Lung (tissue), 12 donors: ENCODE results near the gene SLC2A8. TPM values are rescaled to one million over a fixed set of nuclear protein-coding genes. Genes with fewer than 3 reads are reported as not detected.

ENCODE experiments used
- ATAC-seq: fragments of 200-7000 bp; cut with Tn5 transposase; one replicate; pipeline ENCODE4 v1.9.1; 2020; ENCODE audit warnings: moderate number of reproducible peaks; ENCODE audit not compliant: insufficient read depth, low FRiP score
- DNase-seq, 3 donors: peaks; one replicate each; pipeline ENCODE4 v3.0.0-alpha.2; 2013 to 2017
- H3K27ac ChIP-seq, 2 donors: one replicate each; pipeline ENCODE4 v1.5.1; 2013; ENCODE audit warnings: mild to moderate bottlenecking in 2 of 2, moderate library complexity in 2 of 2, control low read depth in 1 of 2, inconsistent platforms in 1 of 2, low read depth in 1 of 2, low read length in 1 of 2
- H3K27me3 ChIP-seq, 3 donors: one replicate each; pipeline ENCODE4 v1.5.1; 2013; ENCODE audit warnings: low read length in 2 of 3; ENCODE audit not compliant: control insufficient read depth in 3 of 3, insufficient read depth in 3 of 3
- H3K36me3 ChIP-seq, 4 donors: one replicate each; pipeline ENCODE4 v1.5.1; 2013; ENCODE audit warnings: low read length in 4 of 4, mild to moderate bottlenecking in 1 of 4, moderate library complexity in 1 of 4; ENCODE audit not compliant: control insufficient read depth in 4 of 4, insufficient read depth in 4 of 4
- H3K4me1 ChIP-seq, 5 donors: one replicate each; pipeline ENCODE4 v1.5.1; 2013; ENCODE audit warnings: low read length in 5 of 5, mild to moderate bottlenecking in 2 of 5, moderate library complexity in 1 of 5; ENCODE audit not compliant: control insufficient read depth in 5 of 5, insufficient read depth in 5 of 5
- H3K4me3 ChIP-seq: one replicate; pipeline ENCODE4 v1.5.1; 2013; ENCODE audit warnings: mild to moderate bottlenecking, control low read depth, moderate library complexity
- H3K9ac ChIP-seq, 2 donors: one replicate each; pipeline ENCODE4 v1.5.1; 2013; ENCODE audit warnings: low read length in 2 of 2, control low read depth in 1 of 2; ENCODE audit not compliant: insufficient read depth in 1 of 2
- H3K9me3 ChIP-seq, 4 donors: one replicate each; pipeline ENCODE4 v1.5.1; 2013; ENCODE audit warnings: low read length in 3 of 4, mild to moderate bottlenecking in 1 of 4, moderate library complexity in 1 of 4; ENCODE audit not compliant: control insufficient read depth in 4 of 4, insufficient read depth in 3 of 4
- CTCF ChIP-seq: IDR thresholded peaks from 2 replicates; pipeline ENCODE4 v1.5.1; 2012; ENCODE audit warnings: mild to moderate bottlenecking; ENCODE audit errors: control extremely low read depth, extremely low read depth
- WGBS, 2 donors: extraction: QIAGEN DNeasy Blood & Tissue Kit; methylation state at CpG; one replicate each; pipeline ENCODE4 v1.1.7; 2013; 5-methylcytosine and 5-hydroxymethylcytosine counted together
- polyA plus RNA-seq, 2 donors: library from polyadenylated mRNA; stranded (reverse); fragments of 200-250 nt; gene quantifications; one replicate each; pipeline ENCODE4 v1.2.1, GENCODE V29; 2013
- total RNA-seq, 2 donors: library from RNA; depleted of rRNA in 1 of 2; stranded (reverse); fragments of >200 nt in 1 of 2; gene quantifications; one replicate each; pipeline ENCODE4 v1.2.1, GENCODE V29; 2014 to 2021
- donor health status: control.
- donor health status: control.
- donor health status: Bipolar disorder and iron deficiency.
- donor health status: healthy.
- donor health status: DM: yes; HTN: yes; CAD: no.

SLC2A8 gene
- total and polyA plus RNA-seq, 4 donors, result 8.9 to 18.8 (median 16.3) TPM

DNA sequence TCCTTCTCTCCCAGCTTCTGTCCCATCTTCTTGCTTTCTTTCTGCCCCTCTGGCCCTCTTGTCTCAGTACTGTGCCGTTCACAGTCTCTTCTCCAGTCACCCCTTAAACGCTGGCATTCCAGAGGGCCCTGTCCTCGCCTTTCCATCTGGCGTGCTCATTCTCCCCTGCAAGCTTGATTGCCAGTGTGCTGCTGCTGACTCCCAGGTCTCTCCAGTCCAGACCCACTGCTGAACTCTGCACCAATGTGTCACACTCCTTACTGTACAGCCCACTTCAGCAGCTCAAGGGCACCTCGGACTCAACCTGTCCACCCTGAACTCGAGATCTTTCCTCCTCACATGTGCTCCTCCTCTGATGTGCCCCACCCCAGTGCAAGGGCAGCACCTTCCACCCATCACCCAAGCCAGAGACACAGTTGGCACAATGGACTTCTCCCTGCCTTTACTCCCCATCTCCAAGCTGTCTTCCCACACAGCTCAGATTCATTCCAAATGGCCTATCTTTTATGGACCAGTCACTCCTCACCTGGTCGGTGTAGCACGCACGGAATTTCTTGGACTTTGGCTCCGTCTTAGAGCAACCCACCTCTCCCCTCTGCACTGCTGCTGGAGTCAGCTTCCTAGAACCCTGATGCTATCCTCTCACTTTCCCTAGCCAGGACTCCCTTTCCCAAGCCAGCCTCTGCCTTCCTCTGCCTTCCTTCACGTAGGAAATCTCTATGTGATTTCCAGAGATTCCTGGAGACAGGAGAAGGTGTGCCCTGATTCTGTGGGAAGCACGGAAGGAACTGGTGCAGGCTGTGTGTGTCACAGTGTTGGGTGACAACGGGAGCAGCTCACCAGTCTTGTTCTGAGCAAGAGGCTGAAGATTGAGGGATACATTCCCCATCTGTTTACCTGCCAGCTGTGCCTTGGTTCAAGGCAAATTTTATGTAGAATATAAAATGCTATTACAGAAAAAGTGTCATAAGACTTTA lies 26.0 kb upstream of the SLC2A8 start:
- no peak for ATAC-seq
- Histone ChIP-seq H3K27me3 (no peaks in the 10 kb centered on the region), H3K4me1 (peaks cover 0 to 6% (median 0%) of the 10 kb centered on the region in 5 donors), H3K9ac (no peak overlapping the region), H3K27ac (no peak overlapping the region), H3K36me3 (peaks cover 0 to 2% (median 0%) of the 10 kb centered on the region in 4 donors), H3K9me3 (no peaks in the 10 kb centered on the region), H3K4me3 (no peak overlapping the region)
- 86 to 94% methylated on average over 13 of the region's 13 CpGs for WGBS, 2 donors
- no peak for DNase-seq
- TF ChIP-seq CTCF, result no peak

DNA sequence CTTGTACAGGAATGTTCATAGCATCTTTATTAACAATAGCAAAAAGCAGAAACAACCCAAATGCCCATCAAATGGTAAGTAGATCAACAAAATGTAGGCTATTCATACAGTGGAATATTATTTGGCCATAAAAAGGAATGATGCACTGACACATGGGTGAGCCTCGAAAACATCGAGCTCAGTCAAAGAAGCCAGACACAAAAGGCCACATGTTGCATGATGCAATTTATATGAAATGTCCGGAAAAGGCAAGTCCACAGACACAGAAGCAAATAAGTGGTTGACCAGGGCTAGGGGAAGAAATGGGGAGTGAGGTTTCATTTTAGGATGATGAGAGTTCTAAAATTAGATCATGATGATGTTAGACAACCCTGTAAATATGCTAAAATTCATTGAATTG lies 16.5 kb upstream of the SLC2A8 start:
- DNase-seq, result no peak
- TF ChIP-seq CTCF, result no peak
- Histone ChIP-seq H3K27ac (no peak overlapping the region), H3K4me3 (no peak overlapping the region), H3K9ac (no peak overlapping the region), H3K36me3 (no peaks in the 10 kb centered on the region), H3K4me1 (no peaks in the 10 kb centered on the region), H3K9me3 (peaks cover 0 to 4% (median 0%) of the 10 kb centered on the region in 4 donors), H3K27me3 (no peaks in the 10 kb centered on the region)
- WGBS, 2 donors, result 94 to 98% methylated on average over 3 of the region's 3 CpGs
- no peak for ATAC-seq

- Histone ChIP-seq H3K36me3 (no peaks in the 10 kb centered on the region), H3K9ac (no peak overlapping the region), H3K27ac (no peak overlapping the region), H3K9me3 (peaks cover 0 to 4% (median 0%) of the 10 kb centered on the region in 4 donors), H3K4me1 (no peaks in the 10 kb centered on the region), H3K4me3 (no peak overlapping the region), H3K27me3 (no peaks in the 10 kb centered on the region)
- WGBS, 2 donors, result 79 to 88% methylated on average over 2 of the region's 2 CpGs
- ATAC-seq (no peak), DNase-seq (no peak)
- TF ChIP-seq CTCF, result no peak
These were observed 14.4 kb upstream of the SLC2A8 start for GRCh38 chr9:127382541-127382940.
